Transverse colon (tissue), 4 donors: ENCODE results near the gene PPFIBP2. TPM values are rescaled to one million over a fixed set of nuclear protein-coding genes. Genes with fewer than 3 reads are reported as not detected.
A peak's percentile ranks its signal among the peaks of the same experiment; 100 is the strongest.

Experiments
- DNase-seq: peaks from one replicate; pipeline ENCODE4 v3.0.0-alpha.2; 2019
- H3K27ac ChIP-seq, 4 donors: fragments of 200-600 bp; sonication (generic); 2 replicates each; pipeline ENCODE4 v1.5.1; 2016 to 2018; ENCODE audit warnings: inconsistent platforms in 4 of 4
- H3K27me3 ChIP-seq: fragments of 200-600 bp; sonication (generic); 2 replicates; pipeline ENCODE4 v1.5.1; 2017; ENCODE audit warnings: inconsistent platforms
- H3K36me3 ChIP-seq, 4 donors: fragments of 200-600 bp; sonication (generic); 2 replicates each; pipeline ENCODE4 v1.5.1; 2017 to 2019; ENCODE audit warnings: inconsistent platforms in 4 of 4
- H3K4me1 ChIP-seq, 4 donors: fragments of 200-600 bp; sonication (generic); 2 replicates each; pipeline ENCODE4 v1.5.1; 2017 to 2020; ENCODE audit warnings: inconsistent platforms in 4 of 4
- H3K4me3 ChIP-seq, 4 donors: fragments of 200-600 bp; sonication (generic); 1 replicate in 1 of 4; 2 replicates in 3 of 4; pipeline versions ENCODE4 v1.5.1 to v1.6.1; 2017 to 2019; ENCODE audit warnings: inconsistent platforms in 4 of 4
- H3K9me3 ChIP-seq, 2 donors: fragments of 200-600 bp; sonication (generic); 2 replicates each; pipeline ENCODE4 v1.5.1; 2017 to 2019; ENCODE audit warnings: inconsistent platforms in 2 of 2
- EP300 ChIP-seq: sonication (generic); formaldehyde crosslinking; IDR thresholded peaks from one replicate; pipeline ENCODE4 v1.6.1; 2017; ENCODE audit warnings: antibody characterized with exemption, low read depth
- POLR2A ChIP-seq: fragments of 450-650 bp; IDR thresholded peaks from one replicate; pipeline ENCODE4 v1.6.1; 2016; ENCODE audit warnings: antibody characterized with exemption, mild to moderate bottlenecking, moderate library complexity
- POLR2AphosphoS5 ChIP-seq, 3 donors: sonication (generic); formaldehyde crosslinking; IDR thresholded peaks; one replicate each; pipeline ENCODE4 v1.6.1; 2016; ENCODE audit warnings: antibody characterized with exemption in 3 of 3
- WGBS, 2 donors: methylation state at CpG; one replicate each; pipeline ENCODE4 v1.1.5; 2018; ENCODE audit warnings: low coverage in 1 of 2; 5-methylcytosine and 5-hydroxymethylcytosine counted together
- in situ Hi-C, 4 donors: fragments of 200-750 bp; cut with MboI; loops; one replicate each; pipeline versions ENCODE4 v1.15.0 to v1.15.1; 2017; ENCODE audit warnings: low sequenced_read_pairs in 3 of 4, low pct_ligation_motif_present in 1 of 4, low pct_unique_long_range_greater_than_20kb in 1 of 4
- intact Hi-C: fragments of 100-400 bp; cut with DNase I; formaldehyde crosslinking; loops from one replicate; pipeline ENCODE4 v1.15.1; 2023; ENCODE audit warnings: low total_unique reads
- total RNA-seq, 4 donors: library from RNA; depleted of rRNA; stranded (reverse); fragments of >200 nt; gene quantifications; one replicate each; pipeline ENCODE4 v1.1.0, GENCODE V29; 2016
- TF ChIP-seq, protein P1 (sequence below), 5 experiments: fragments of 200-600 bp in 3 of 5; fragments of 450-650 bp in 2 of 5; sonication (generic) in 3 of 5; IDR thresholded peaks; 1 replicate in 2 of 5; 2 replicates in 3 of 5; pipeline ENCODE4 v1.5.1; 2016 to 2017; ENCODE audit warnings: antibody characterized with exemption in 5 of 5, inconsistent platforms in 3 of 5, mild to moderate bottlenecking in 2 of 5, moderate library complexity in 1 of 5

Gene PPFIBP2
- total RNA-seq, 4 donors from 2014 or later, result 36.0 to 257 (median 83.3) TPM

DNA sequence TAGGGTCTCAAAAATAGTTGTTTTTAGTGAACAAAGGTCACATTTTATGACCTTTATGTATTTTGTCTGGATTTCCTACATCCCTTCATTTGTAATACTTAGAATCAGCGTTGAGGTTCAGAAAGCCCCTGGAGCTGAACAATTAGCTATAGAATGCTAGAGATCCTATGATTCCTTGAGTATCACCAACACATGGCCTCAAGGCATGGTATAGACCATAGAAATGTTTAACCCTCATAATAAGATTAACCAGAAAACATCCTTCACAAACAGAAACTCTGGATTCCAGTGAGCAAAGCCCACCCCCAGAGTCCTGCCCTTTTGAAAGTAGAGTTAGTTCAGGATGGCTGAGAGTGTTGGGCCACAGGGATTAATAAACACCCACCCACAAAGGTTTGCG, 82.2 kb downstream of the PPFIBP2 start:
- DNase-seq, result no peak
- in situ Hi-C loops (no loop called here), intact Hi-C loops (no loop called here)
- Histone ChIP-seq H3K4me1 (peaks cover 5 to 47% (median 33%) of the 10 kb centered on the region in 4 donors), H3K9me3 (no peaks in the 10 kb centered on the region), H3K27me3 (no peaks in the 10 kb centered on the region), H3K4me3 (no peak overlapping the region), H3K36me3 (no peaks in the 10 kb centered on the region), H3K27ac (peak overlapping the region in 1 of 4 donors; percentile 81)
- no peak for TF ChIP-seq POLR2AphosphoS5 (IDR thresholded peaks at IDR 0.05)
- TF ChIP-seq, protein P1, sequence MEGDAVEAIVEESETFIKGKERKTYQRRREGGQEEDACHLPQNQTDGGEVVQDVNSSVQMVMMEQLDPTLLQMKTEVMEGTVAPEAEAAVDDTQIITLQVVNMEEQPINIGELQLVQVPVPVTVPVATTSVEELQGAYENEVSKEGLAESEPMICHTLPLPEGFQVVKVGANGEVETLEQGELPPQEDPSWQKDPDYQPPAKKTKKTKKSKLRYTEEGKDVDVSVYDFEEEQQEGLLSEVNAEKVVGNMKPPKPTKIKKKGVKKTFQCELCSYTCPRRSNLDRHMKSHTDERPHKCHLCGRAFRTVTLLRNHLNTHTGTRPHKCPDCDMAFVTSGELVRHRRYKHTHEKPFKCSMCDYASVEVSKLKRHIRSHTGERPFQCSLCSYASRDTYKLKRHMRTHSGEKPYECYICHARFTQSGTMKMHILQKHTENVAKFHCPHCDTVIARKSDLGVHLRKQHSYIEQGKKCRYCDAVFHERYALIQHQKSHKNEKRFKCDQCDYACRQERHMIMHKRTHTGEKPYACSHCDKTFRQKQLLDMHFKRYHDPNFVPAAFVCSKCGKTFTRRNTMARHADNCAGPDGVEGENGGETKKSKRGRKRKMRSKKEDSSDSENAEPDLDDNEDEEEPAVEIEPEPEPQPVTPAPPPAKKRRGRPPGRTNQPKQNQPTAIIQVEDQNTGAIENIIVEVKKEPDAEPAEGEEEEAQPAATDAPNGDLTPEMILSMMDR (IDR thresholded peaks at IDR 0.05), result no peak
- TF ChIP-seq EP300, result no peak
- no peak for TF ChIP-seq POLR2A
- 89 to 97% methylated on average over 2 of the region's 2 CpGs for WGBS, 2 donors

DNA sequence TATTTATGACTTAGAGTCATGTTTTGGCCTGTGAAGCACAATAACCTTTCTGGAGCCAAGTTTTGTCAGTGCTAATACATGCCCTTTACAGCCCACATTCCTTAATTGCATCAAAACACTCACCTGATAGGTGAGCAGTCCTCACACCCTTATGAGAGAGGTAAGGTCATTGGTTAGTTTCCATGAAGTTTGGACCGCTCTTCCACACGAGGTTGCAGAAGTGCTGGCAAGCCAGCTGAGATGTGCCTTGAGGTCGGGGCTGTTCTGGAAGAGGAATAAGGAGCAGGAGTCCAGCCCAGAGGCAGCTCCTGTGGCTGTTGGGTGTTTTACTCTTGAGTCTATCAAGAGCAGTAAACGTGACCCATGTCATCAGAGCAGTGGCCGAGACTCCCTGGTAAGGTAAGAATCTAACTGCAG, 83.2 kb downstream of the PPFIBP2 start:
- H3K4me3 ChIP-seq, result no peak overlapping the region
- intact Hi-C loops (no loop called here), in situ Hi-C loops (no loop called here)
- no peaks in the 10 kb centered on the region for H3K9me3 ChIP-seq
- H3K36me3 ChIP-seq, result no peaks in the 10 kb centered on the region
- DNase-seq, result peak; percentile 41
- peaks cover 5 to 41% (median 23%) of the 10 kb centered on the region in 4 donors for H3K4me1 ChIP-seq
- 56% methylated on average over 5 of the region's 5 CpGs; no CpG with 5 or more reads in 1 of the 2 donors for WGBS, 2 donors
- no peak for TF ChIP-seq POLR2A
- TF ChIP-seq, protein P1 (IDR thresholded peaks at IDR 0.05), result no peak
- no peak for TF ChIP-seq POLR2AphosphoS5 (IDR thresholded peaks at IDR 0.05)
- no peak for TF ChIP-seq EP300
- peak overlapping the region; percentile 73 to 90 (median 80) for H3K27ac ChIP-seq
- no peaks in the 10 kb centered on the region for H3K27me3 ChIP-seq

DNA sequence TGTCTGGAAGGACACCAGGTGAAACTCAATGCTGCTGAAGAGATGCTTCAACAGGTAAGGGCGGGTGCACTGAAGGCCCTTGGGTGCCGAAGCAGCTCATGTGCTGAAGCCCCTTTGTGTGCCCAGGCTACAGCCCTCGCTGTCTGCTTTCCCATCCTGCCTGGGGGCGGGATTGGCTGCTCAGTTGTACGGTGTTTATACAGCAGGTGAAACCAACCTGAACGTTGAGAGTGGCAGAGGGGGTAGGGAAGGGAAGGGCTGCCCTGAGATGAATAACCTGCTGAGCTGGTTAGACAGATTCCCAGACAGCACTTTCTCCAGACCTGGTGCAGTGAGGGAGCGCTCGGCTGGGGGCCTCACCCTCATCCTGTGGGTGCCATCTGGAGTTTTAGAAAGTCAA, 83.8 kb downstream of the PPFIBP2 start:
- H3K36me3 ChIP-seq, result no peaks in the 10 kb centered on the region
- H3K4me3 ChIP-seq, result no peak overlapping the region
- DNase-seq, result peak; percentile 81
- no peaks in the 10 kb centered on the region for H3K9me3 ChIP-seq
- peak overlapping the region; percentile 73 to 90 (median 80) for H3K27ac ChIP-seq
- intact Hi-C loops (loop anchor here (1.0 kb wide), 1 partner anchor 37 kb away; no protein-coding TSS in a partner anchor), in situ Hi-C loops (no loop called here)
- WGBS, 2 donors, result 20 to 51% methylated on average over 2 to 8 of the region's 8 CpGs
- H3K27me3 ChIP-seq, result no peaks in the 10 kb centered on the region
- H3K4me1 ChIP-seq, result peaks cover 5 to 35% (median 17%) of the 10 kb centered on the region in 4 donors
- TF ChIP-seq EP300, result peak; percentile 64
- TF ChIP-seq POLR2AphosphoS5 (IDR thresholded peaks at IDR 0.05), result peak in 2 of 3 donors; percentile 56 to 62
- TF ChIP-seq, protein P1 (IDR thresholded peaks at IDR 0.05), result no peak
- peak; percentile 34 for TF ChIP-seq POLR2A

DNA sequence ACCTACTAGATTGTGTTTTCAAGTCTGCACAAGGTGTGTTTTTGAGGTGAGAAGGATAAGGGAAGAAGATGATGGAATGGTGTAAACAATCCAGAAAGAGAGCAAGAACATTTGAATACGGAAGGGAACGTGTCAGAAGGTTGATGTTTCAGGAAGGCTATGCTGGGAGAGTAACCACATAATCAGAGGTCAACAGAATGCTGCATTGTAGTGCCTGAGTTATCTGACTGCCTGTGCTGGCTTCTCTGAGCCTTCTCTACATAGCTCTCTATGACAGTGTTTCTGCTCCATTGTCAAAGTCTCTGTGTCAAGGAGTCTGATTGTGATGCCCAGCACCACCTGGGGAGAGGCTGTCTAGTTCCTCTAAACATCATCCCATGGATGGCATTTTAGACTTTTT, 85.4 kb downstream of the PPFIBP2 start:
- H3K4me3 ChIP-seq, result no peak overlapping the region
- H3K27me3 ChIP-seq, result no peaks in the 10 kb centered on the region
- peaks cover 5 to 39% (median 26%) of the 10 kb centered on the region in 4 donors for H3K4me1 ChIP-seq
- TF ChIP-seq EP300, result no peak
- H3K9me3 ChIP-seq, result no peaks in the 10 kb centered on the region
- no peak for DNase-seq
- H3K36me3 ChIP-seq, result no peaks in the 10 kb centered on the region
- intact Hi-C loops, result no loop called here
- H3K27ac ChIP-seq, result peak overlapping the region in 1 of 4 donors; percentile 81
- in situ Hi-C loops, result no loop called here
- WGBS, 2 donors, result 56 to 81% methylated on average over 2 of the region's 2 CpGs
